ENCODE results near the gene PPARA.

DNA sequence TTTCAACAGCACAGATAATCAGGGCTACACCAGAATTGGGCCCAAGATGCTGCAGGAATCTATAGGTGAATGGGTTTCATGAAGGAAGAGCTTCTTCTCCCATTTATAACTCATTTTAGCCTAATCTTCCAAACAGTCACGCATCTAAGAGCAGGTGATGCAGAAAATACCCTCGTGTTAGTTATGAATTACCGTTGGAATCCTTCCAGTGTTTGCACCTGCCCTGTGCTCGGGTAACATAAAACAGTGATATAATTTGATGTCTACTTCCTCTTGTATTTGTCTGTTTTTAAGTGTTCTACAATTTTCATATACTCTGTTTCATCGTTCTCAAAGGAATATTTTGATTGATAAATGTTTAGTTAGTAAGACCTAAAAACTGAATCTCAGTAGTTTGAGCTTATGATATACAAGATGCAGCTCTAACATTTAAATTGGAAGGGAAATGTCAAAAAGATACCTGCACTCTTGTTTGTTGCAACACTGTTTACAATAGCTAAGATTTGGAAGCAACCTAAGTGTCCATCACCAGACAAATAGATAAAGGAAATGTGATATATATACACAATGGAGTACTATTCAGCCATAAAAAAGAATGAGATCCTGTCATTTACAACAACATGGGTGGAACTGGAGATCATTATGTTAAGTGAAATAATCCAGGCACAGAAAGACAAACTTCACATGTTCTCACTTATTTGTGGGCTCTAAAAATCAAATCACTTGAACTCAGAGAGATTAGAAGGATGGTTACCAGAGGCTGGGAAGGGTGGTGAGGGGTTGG is 42.1 kb downstream of the PPARA start:
- TF ChIP-seq EZH2 (IDR thresholded peaks at IDR 0.05; ENCODE audit: low read length, missing control alignments) (no peak), CTCF (conservative IDR thresholded peaks at IDR 0.05 in 1 of 2, IDR thresholded peaks at IDR 0.05 in 1 of 2; ENCODE audit: low read depth in 1 of 2, low read length in 2 of 2) (no peak)

Measured in fibroblast of lung (primary cell).